ENCODE results near the gene PRKD3. TPM values are rescaled to one million over a fixed set of nuclear protein-coding genes. Genes with fewer than 3 reads are reported as not detected.

The PRKD3 gene
- total and polyA plus RNA-seq, 9 of the 15 experiments (the other 6 are each of a cell fraction or from before 2014, with no cell fraction given): 4.7 to 26.7 (median 17.0) TPM

DNA sequence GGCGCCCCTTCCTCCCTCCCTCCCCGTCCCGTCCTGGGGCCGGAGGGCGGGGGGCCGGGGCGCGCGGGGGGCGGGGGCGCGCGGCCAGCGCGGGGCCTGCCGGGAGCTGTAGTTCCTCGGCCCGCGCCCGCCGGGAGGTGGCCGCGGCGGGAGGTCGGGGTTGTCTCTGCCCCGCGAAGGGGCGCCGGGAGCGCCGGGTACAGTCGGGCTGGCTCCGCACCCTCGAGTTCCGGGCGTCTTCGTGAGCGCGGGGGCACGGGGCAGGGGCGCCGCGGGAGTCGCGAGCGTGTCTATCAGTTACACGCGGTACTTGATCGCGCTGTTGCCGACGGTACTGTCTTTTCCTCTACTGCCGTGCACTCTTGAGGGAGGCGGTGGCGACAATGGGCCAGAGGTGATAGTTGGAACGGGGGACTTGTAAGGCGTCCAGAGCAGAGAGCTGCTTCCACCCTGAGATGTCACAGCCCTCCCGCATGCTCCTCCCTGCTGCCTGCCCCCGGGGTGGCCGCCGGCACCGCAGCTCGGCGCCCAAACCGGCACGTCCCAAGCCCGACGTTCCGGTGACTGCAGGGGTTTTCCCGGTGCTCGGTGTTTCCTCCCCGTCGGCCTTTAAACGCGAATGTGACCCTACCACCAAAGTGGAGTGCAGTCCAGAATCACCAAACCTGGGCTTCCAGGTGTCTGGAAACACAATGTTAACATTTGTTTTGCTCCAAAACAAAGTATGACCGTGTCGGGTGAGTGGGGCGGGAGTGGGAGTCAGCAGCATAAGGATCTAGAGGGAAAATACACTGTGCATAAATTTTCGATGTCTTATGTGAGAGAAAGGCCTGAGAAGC, at the start of gene PRKD3 (continued):
- TF ChIP-seq AFF4 (CRISPR knock-in tag; IDR thresholded peaks at IDR 0.05) (peak; percentile 60; the same call in 1 of the 2 replicates), TFE3 (CRISPR knock-in tag; IDR thresholded peaks at IDR 0.05) (no peak), HDGF (IDR thresholded peaks at IDR 0.05) (no peak), SMARCA4 (IDR thresholded peaks at IDR 0.05) (no peak), CBX3 (IDR thresholded peaks at IDR 0.05; ENCODE audit: borderline replicate concordance in 1 of 2, low read length in 2 of 2) (peak in 1 of 2 experiments; percentile 60; a peak in 2 of 3 replicates), EZH2 (IDR thresholded peaks at IDR 0.05; ENCODE audit: borderline replicate concordance, low read depth, low read length) (peak; percentile 99), SIN3B (IDR thresholded peaks at IDR 0.05; ENCODE audit: low read depth) (no peak), EP400 (IDR thresholded peaks at IDR 0.05) (peak; percentile 28; the same call in 1 of the 2 replicates), ZNF639 (CRISPR knock-in tag; conservative IDR thresholded peaks at IDR 0.05 in 1 of 2, IDR thresholded peaks at IDR 0.05 in 1 of 2) (peak in 1 of 2 experiments; percentile 20; a peak in 2 of 4 replicates), NFE2L1 (tag; IDR thresholded peaks at IDR 0.05; ENCODE audit: borderline replicate concordance, low read depth) (no peak)
- TF ChIP-seq, protein P1, sequence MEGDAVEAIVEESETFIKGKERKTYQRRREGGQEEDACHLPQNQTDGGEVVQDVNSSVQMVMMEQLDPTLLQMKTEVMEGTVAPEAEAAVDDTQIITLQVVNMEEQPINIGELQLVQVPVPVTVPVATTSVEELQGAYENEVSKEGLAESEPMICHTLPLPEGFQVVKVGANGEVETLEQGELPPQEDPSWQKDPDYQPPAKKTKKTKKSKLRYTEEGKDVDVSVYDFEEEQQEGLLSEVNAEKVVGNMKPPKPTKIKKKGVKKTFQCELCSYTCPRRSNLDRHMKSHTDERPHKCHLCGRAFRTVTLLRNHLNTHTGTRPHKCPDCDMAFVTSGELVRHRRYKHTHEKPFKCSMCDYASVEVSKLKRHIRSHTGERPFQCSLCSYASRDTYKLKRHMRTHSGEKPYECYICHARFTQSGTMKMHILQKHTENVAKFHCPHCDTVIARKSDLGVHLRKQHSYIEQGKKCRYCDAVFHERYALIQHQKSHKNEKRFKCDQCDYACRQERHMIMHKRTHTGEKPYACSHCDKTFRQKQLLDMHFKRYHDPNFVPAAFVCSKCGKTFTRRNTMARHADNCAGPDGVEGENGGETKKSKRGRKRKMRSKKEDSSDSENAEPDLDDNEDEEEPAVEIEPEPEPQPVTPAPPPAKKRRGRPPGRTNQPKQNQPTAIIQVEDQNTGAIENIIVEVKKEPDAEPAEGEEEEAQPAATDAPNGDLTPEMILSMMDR (IDR thresholded peaks at IDR 0.05 in 2 of 3, conservative IDR thresholded peaks at IDR 0.05 in 1 of 3; ENCODE audit: insufficient read depth in 2 of 3, low read depth in 1 of 3, low read length in 3 of 3): no peak
